Stomach (tissue), 9 donors: Measurements from ENCODE around the gene ETS2. TPM values are rescaled to one million over a fixed set of nuclear protein-coding genes. Genes with fewer than 3 reads are reported as not detected.

Experiments used
- DNase-seq, 2 donors: peaks; one replicate each; pipeline versions ENCODE4 v3.0.0 to v3.0.0-alpha.2; 2013 to 2019
- H3K27ac ChIP-seq, 5 donors: fragments of 200-600 bp in 4 of 5; sonication (generic) in 4 of 5; one replicate each; pipeline ENCODE4 v1.5.1; 2013 to 2019; ENCODE audit warnings: mild to moderate bottlenecking in 1 of 5, moderate library complexity in 1 of 5
- H3K27me3 ChIP-seq, 3 donors: fragments of 200-600 bp; sonication (generic); one replicate each; pipeline ENCODE4 v1.5.1; 2017 to 2019; ENCODE audit warnings: mixed run types in 1 of 3
- H3K36me3 ChIP-seq, 4 donors: fragments of 200-600 bp; sonication (generic); 1 replicate in 3 of 4; 2 replicates in 1 of 4; pipeline ENCODE4 v1.5.1; 2016 to 2019
- H3K4me1 ChIP-seq, 4 donors: fragments of 200-600 bp; sonication (generic); one replicate each; pipeline ENCODE4 v1.5.1; 2016 to 2019
- H3K4me3 ChIP-seq, 4 donors: fragments of 200-600 bp; sonication (generic) in 3 of 4; one replicate each; pipeline ENCODE4 v1.5.1; 2016 to 2019; ENCODE audit warnings: mild to moderate bottlenecking in 1 of 4
- H3K9me3 ChIP-seq, 4 donors: fragments of 200-600 bp; sonication (generic); one replicate each; pipeline ENCODE4 v1.5.1; 2016 to 2019
- EP300 ChIP-seq: sonication (generic); formaldehyde crosslinking; IDR thresholded peaks from one replicate; pipeline ENCODE4 v1.6.1; 2017; ENCODE audit warnings: antibody characterized with exemption
- POLR2A ChIP-seq, 4 donors: fragments of 450-650 bp; IDR thresholded peaks; one replicate each; pipeline ENCODE4 v1.6.1; 2016; ENCODE audit warnings: antibody characterized with exemption in 4 of 4, control low read depth in 2 of 4, mild to moderate bottlenecking in 1 of 4, moderate library complexity in 1 of 4
- POLR2AphosphoS5 ChIP-seq, 3 donors: sonication (generic); formaldehyde crosslinking; IDR thresholded peaks; one replicate each; pipeline ENCODE4 v1.6.1; 2016; ENCODE audit warnings: antibody characterized with exemption in 3 of 3
- WGBS, 5 donors: extraction: QIAGEN DNeasy Blood & Tissue Kit in 3 of 5; methylation state at CpG; one replicate each; pipeline versions ENCODE4 v1.1.5 to v1.1.7; 2013 to 2018; 5-methylcytosine and 5-hydroxymethylcytosine counted together
- intact Hi-C: fragments of 100-400 bp; cut with DNase I; formaldehyde crosslinking; loops from one replicate; pipeline ENCODE4 v1.15.1; 2023; ENCODE audit warnings: low total_unique reads
- polyA plus RNA-seq, 3 donors: library from polyadenylated mRNA; stranded (reverse); fragments of 200-250 nt; gene quantifications; one replicate each; pipeline ENCODE4 v1.2.3, GENCODE V29; 2013
- total RNA-seq, 5 donors: library from RNA; depleted of rRNA; stranded (reverse); fragments of >200 nt; gene quantifications; one replicate each; pipeline versions ENCODE4 v1.1.0 to v1.2.3, GENCODE V29; 2014 to 2016
- TF ChIP-seq, protein P1 (sequence below), 7 experiments: fragments of 450-650 bp in 4 of 7; fragments of 200-600 bp in 3 of 7; sonication (generic) in 3 of 7; IDR thresholded peaks; one replicate each; pipeline ENCODE4 v1.5.1; 2016 to 2019; ENCODE audit warnings: antibody characterized with exemption in 7 of 7, control low read depth in 2 of 7, mild to moderate bottlenecking in 1 of 7
- donor health status: healthy with polysubstance abuse.
- donor health status: Bipolar disorder and iron deficiency.
- donor health status: healthy.

Gene ETS2
- total and polyA plus RNA-seq, 8 donors: 33.8 to 80.0 (median 50.6) TPM

DNA sequence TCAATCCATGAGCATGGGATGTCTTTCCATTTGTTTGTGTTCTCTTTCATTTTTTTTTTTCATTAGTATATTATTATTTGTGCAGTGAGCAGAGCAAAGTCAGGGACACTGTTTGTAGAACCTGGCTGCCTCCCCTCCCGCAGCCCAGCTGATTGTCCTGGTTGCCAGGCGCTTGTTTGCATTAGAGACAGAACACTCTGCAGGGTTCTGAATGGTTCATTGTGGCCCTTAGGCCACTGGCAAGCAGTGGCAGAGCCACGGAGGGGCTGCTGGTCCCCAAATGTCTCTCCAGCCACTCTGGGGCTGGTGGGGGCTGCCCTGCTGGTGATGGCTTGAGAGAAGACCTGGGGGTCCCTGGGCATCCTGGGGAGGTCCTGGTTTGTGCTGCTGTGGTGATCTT, 29.0 kb downstream of the ETS2 start:
- intact Hi-C loops: no loop called here
- Histone ChIP-seq H3K27ac (no peak overlapping the region), H3K4me3 (no peak overlapping the region), H3K27me3 (no peaks in the 10 kb centered on the region), H3K9me3 (no peaks in the 10 kb centered on the region), H3K36me3 (no peaks in the 10 kb centered on the region), H3K4me1 (peaks cover 6 to 20% (median 9%) of the 10 kb centered on the region in 4 donors)
- DNase-seq: no peak
- 31 to 80% (median 39%) methylated on average over 3 of the region's 3 CpGs for WGBS, 5 donors
- TF ChIP-seq, protein P1, sequence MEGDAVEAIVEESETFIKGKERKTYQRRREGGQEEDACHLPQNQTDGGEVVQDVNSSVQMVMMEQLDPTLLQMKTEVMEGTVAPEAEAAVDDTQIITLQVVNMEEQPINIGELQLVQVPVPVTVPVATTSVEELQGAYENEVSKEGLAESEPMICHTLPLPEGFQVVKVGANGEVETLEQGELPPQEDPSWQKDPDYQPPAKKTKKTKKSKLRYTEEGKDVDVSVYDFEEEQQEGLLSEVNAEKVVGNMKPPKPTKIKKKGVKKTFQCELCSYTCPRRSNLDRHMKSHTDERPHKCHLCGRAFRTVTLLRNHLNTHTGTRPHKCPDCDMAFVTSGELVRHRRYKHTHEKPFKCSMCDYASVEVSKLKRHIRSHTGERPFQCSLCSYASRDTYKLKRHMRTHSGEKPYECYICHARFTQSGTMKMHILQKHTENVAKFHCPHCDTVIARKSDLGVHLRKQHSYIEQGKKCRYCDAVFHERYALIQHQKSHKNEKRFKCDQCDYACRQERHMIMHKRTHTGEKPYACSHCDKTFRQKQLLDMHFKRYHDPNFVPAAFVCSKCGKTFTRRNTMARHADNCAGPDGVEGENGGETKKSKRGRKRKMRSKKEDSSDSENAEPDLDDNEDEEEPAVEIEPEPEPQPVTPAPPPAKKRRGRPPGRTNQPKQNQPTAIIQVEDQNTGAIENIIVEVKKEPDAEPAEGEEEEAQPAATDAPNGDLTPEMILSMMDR (IDR thresholded peaks at IDR 0.05): no peak
- TF ChIP-seq POLR2AphosphoS5 (IDR thresholded peaks at IDR 0.05): no peak
- no peak for TF ChIP-seq POLR2A (IDR thresholded peaks at IDR 0.05)
- no peak for TF ChIP-seq EP300

DNA sequence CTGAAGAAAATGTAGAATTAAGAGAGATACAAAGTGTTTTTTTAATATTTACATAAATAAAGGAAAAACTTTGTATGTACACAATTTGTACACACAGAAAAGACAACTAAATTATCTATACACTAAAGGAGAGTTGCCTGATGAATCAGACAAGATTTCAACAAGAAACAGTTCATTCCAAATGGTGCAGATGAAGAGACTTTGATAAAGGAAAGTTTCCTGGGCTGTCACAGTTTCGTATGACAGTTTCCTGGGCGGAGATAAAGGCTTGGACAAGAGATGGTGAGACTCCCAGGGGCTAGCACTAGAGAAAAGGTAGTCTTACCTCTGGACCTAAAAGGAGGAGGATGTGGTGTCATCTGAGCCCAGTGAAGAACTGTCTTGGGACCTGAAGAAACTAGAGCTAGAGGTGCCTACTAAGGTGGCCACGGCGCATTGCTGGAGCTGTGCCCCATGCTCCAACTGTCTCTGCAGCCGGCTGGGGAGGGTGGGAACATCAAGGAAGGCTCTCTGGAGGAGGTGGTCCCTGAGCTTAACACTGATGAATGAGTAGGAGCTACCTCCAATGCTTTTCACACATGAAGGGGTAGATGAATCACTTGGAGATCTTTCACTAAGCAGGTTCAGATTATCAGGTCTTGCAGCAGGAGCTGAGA, 32.2 kb downstream of the ETS2 start:
- H3K27me3 ChIP-seq: no peaks in the 10 kb centered on the region
- H3K36me3 ChIP-seq: no peaks in the 10 kb centered on the region
- intact Hi-C loops: no loop called here
- TF ChIP-seq, protein P1 (IDR thresholded peaks at IDR 0.05): no peak
- no peak for TF ChIP-seq POLR2AphosphoS5 (IDR thresholded peaks at IDR 0.05)
- no peak for TF ChIP-seq POLR2A (IDR thresholded peaks at IDR 0.05)
- TF ChIP-seq EP300: no peak
- H3K27ac ChIP-seq: no peak overlapping the region
- no peak for DNase-seq
- peaks cover 0 to 6% (median 0%) of the 10 kb centered on the region in 4 donors for H3K4me1 ChIP-seq
- 68 to 77% (median 76%) methylated on average over 5 of the region's 5 CpGs for WGBS, 5 donors
- no peaks in the 10 kb centered on the region for H3K9me3 ChIP-seq
- no peak overlapping the region for H3K4me3 ChIP-seq

DNA sequence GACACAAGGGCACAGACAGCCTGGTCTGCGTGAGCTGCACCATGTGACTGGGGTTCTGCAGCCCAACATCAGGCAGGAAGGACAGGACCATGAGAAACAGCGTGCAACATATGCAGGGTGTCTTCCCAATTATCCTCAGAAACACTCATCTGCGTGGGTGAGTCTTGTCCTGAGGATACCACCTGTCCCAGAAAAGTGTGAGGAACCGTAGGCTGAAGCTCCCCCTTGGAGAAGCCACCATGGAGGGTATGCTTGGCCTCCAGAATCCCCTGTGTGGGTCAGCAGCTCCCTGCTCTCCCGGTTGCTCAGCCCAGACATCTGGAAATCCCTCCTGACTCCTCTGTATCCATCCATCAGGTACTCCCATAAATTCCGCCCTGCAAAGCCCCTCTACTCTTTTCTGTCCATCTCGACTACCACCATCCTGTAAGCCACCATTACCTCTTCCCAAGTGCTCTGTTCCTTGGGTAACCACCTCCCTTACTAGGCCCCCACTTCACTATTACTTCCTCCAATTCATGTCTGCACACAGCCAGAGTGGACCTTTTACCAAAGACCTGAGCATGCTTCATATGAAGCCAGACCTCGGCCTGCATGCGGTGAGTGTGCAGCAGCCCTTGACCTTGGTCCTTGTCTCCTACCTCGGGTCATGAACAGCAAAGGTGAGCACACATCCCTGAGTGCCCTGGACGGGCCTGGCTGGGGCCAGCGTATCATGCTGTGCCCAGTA, 33.0 kb downstream of the ETS2 start:
- Histone ChIP-seq H3K4me1 (peaks cover 0 to 6% (median 0%) of the 10 kb centered on the region in 4 donors), H3K27ac (peak overlapping the region in 1 of 5 donors; percentile 46), H3K9me3 (no peaks in the 10 kb centered on the region), H3K4me3 (no peak overlapping the region), H3K36me3 (no peaks in the 10 kb centered on the region), H3K27me3 (no peaks in the 10 kb centered on the region)
- 84 to 90% (median 89%) methylated on average over 12 of the region's 12 CpGs for WGBS, 5 donors
- TF ChIP-seq EP300 (no peak), POLR2A (IDR thresholded peaks at IDR 0.05) (no peak), POLR2AphosphoS5 (IDR thresholded peaks at IDR 0.05) (no peak)
- TF ChIP-seq, protein P1 (IDR thresholded peaks at IDR 0.05): no peak
- DNase-seq: no peak
- intact Hi-C loops: no loop called here

DNA sequence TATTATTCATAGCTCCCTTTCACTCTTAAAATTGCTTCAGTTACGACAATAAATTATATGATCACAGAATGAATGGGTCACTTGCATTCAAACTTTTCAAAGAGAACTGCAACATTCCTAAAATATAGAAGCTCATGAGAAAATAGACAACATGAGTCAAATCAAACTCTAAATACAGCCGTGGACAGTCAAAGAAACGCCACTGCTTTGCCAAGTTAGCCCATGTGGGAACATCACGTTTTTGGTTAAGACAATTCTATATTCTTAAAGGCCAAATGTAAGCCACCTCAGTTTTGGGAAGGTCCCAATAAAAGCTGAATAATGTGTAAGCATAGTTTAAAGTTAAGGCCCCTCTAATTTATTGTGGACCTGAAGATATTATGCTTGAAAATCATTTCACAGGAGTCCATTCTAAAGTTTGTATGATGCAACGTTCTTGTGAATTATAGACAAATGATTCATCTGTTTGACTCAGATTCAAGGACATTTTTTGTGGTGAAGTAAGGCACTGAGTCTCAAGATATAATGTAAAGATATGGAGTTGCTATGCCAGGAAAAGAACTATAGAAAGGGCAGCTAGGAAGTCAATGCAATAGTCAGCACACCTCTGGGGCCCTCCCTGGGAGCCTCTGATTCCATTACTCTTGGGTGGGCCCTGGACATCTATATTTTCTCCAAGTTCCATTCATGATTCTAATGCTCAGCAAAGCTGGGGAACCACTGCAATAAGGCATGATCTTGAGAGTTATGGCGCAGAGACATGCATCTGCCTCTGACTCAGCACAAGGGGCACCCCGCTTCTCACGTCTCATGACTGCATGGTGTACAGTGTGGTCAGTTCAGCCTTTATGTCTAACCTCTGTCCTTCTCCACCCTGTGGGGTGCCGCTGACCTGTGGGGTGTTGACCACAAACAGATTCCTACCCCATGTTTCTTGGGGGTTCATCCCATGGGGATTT, 33.9 kb downstream of the ETS2 start:
- H3K9me3 ChIP-seq: no peaks in the 10 kb centered on the region
- no peak for DNase-seq
- H3K27me3 ChIP-seq: no peaks in the 10 kb centered on the region
- intact Hi-C loops: no loop called here
- 75 to 85% (median 82%) methylated on average over 9 of the region's 9 CpGs for WGBS, 5 donors
- peak overlapping the region in 2 of 5 donors; percentile 31 to 46 for H3K27ac ChIP-seq
- H3K4me3 ChIP-seq: no peak overlapping the region
- no peaks in the 10 kb centered on the region for H3K36me3 ChIP-seq
- peaks cover 0 to 6% (median 0%) of the 10 kb centered on the region in 4 donors for H3K4me1 ChIP-seq
- TF ChIP-seq, protein P1 (IDR thresholded peaks at IDR 0.05): no peak
- no peak for TF ChIP-seq EP300
- no peak for TF ChIP-seq POLR2A (IDR thresholded peaks at IDR 0.05)
- no peak for TF ChIP-seq POLR2AphosphoS5 (IDR thresholded peaks at IDR 0.05)
